HG03565 (cell line): Measurements from ENCODE around the gene GARNL3.

Source experiments
- ATAC-seq: cut with Tn5 transposase; IDR thresholded peaks from one replicate; pipeline ENCODE4 v1.9.1; 2021; ENCODE audit warnings: mild to moderate bottlenecking, moderate library complexity; ENCODE audit not compliant: unreplicated experiment

Gene GARNL3

GRCh38 chr9:127308652-127309434 is 44.3 kb downstream of the GARNL3 start:
- ATAC-seq = no peak

GRCh38 chr9:127309715-127310114 is 45.1 kb downstream of the GARNL3 start:
- no peak for ATAC-seq

DNA sequence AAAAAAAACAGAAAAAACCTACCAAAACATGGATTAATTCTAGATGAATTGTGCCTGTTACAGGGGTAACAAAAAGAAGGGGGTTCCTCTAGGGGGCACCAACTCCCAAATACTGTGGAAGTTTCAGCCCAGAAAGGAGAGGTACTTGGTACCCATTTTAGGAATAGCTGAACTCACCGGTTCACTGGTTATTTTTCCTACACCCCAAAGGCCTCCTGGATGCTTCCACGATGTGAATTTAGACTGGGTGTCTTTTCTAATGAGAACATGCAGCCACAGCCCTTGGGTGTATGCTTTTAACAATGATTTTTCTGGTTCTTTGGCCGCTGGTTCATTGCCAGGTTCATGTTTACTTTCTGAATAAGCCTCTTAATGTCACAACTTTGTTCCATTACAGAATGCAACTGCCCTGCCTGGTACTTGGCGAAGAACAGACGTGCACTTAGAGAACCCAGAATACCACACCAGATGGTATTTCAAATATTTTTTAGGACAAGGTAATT is 46.7 kb downstream of the GARNL3 start:
- no peak for ATAC-seq

DNA sequence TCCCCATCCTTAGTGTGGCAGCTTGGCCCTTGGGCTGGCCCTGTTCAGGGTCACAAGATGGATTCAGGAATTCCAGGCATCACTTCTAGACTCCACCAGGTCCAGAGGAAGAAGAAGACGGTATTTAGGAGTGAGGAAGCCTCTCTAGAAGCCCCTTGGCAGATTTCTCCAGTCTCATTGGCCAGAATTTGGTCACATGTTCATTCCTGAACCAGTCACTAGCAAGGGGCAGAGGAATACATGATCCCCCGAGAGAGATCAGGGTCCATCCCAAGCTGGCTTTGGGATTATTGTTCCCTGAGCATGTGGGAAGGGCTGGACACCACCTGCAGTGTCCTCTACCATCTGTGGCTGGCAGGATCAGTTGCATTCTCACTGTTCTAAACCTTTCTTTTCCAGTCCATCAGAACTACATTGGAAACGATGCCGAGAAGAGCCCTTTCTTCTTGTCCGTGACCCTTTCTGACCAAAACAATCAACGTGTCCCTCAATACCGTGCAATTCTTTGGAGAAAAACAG is 48.5 kb downstream of the GARNL3 start:
- ATAC-seq = no peak

DNA sequence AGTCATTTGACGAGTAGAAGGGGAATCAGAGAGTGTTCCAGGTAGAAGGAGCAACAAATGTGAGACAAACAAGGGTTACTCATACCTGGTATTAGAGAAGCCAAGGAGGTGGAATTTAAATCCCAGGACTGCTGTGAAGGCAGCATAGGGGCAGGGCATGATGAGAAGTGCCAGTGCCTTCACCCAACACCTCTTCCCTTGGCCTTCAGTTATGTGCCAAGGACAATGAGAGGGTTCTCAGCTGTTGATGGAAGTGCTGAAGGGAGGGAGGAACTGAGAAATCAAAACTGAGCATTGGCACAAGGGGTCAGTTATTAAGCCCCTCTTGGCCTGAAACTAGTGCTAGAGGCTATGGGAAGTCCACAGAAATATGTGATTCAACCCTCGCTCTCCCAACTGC is 50.3 kb downstream of the GARNL3 start:
- no peak for ATAC-seq

DNA sequence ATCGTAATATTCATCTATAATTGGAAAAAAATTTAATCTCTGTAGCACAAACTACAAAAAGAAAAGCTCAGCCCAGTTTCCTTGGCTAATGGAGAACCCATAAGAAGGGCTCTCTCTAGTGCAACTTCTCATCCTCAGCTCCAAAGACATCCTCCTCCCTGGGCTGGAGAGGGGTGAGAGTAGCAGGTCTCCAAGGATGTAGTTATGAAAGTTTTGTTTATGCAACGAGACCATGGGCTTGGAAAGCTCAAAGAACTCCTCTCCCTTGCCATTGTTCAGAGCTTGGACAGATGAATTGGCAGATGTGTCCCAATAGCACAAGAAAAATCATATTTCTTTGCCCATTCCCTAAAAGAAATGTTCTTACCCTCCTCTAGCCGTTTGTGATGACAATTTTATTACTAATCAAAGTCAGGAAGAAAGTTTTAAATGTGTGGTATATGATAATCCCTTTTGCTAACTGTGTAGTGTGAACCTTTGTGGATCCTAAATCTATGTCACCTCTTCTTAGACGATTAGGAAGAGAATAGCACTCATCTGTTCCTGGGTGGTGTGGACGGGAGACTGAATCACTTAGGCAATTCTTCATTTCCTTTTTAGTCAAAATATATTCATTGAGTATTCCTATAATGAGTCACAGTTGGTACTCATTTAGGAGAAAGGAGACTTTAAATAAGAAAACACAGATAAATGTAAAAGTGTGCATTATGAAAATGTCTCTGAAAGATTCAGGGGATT is 52.2 kb downstream of the GARNL3 start:
- ATAC-seq = no peak

DNA sequence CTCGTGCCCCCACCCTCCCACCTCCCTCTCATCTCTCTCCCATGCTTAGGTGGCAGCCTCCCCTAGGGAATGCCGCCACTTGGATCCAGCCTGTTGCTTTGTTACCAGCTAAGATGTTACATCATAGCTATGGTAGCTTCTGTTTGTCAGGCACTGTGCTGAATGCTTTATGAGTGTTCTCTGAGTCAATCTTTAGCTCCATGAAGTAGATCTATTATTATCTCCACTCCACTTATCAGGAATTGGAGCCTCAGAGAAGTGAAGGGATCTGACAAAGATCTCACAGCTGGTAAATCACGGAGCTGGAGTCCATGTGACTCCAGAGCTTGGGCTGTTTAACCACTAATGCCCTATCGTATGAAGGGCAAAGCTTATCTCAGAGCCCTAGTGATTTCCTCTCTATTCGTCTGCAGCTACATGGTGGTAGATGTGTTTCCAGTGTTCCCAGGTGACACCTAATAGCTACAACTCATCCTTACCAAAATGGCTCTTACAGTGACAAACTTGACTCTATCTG is 54.1 kb downstream of the GARNL3 start:
- ATAC-seq = no peak

- ATAC-seq = no peak
These were observed 55.0 kb downstream of the GARNL3 start for GRCh38 chr9:127319366-127320114.

DNA sequence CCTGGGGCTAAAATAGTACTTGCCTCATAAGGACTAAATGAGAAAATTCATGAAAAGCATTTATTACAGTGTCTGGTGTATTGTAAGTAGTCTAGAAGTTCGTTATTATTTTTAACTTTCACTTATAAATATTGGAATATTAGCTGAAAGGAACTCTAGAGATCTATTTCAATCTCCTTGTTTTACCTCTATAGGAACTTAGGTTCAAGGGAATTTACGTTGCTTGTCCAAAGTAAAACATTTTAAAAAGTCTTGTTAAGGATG is 55.5 kb downstream of the GARNL3 start:
- no peak for ATAC-seq

DNA sequence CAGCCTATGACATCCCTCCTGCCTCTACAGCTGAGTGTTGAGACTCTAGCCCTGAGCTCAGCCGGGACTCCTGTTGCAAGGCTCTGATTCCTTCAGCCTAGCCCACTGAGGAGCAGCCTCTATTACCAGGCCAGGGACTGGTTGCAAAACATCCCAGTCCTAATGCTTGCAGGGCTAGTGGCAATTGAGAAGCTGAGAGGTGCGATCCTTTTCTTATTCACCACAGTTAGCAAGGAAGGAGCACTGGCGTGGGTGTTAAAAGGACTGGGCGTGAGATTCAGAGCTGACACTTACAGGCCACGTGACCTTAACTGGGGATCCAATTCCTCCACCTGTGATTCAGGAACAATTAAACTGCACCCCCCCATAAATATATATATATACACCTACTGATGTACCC is 58.8 kb downstream of the GARNL3 start:
- no peak for ATAC-seq

DNA sequence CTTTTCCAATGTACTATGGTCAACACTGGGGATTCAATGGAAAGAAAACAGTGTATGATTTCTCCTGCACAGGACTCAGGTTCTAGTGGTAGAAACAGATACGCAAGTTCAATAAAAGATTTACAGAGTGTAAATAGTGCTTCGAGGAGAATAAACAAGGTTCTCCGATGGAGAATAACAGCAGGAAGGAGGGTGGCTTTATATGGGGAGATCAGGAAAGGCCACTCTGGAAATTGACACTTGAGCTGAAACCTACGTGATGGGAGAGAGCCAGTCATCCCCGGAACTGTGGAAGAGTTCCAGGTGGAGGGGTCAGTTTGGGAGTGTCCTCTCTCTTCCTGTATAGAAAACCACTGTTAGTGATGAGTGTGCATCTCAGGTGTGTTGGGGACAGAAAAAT is 65.9 kb downstream of the GARNL3 start:
- ATAC-seq = no peak

DNA sequence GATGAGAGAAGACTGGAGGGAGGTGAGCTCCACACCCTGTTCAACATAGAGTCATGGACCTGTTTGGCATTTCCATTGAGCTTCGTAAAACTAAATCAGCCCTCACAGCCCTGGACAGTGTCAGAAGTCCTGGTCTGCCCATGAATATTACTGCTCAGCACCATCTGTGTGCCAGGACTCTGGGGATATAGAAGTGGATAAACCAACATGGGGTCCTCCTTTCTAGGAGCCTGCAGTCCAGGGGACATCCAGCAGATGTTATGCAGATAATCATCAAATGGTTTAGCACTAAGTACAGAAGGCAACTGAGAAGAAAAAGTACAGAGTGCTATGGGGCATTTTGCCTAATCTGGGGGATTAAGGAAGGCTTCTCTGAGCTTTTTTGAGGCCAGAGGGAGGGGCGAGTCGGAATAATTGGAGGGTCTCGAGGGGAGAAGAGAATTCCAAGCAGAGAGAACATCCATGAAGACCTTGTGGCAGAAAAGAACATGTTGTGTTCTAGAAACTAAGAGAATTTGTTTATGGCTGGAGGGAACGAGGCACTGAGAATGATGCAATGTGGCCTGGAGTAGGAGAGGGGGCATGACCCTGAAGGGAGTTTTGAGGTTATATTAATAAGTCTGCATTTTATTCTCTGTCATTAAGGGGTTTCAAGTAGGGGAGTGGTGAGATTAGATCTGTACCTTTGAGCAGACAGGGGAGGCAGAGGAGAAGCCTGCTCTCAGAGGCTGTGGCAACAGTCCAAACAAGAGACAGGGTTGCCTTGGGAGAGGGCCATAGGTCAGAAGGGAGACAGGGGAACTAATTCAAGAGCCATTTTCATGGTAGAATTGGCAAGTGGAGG is 68.9 kb downstream of the GARNL3 start:
- ATAC-seq = no peak

DNA sequence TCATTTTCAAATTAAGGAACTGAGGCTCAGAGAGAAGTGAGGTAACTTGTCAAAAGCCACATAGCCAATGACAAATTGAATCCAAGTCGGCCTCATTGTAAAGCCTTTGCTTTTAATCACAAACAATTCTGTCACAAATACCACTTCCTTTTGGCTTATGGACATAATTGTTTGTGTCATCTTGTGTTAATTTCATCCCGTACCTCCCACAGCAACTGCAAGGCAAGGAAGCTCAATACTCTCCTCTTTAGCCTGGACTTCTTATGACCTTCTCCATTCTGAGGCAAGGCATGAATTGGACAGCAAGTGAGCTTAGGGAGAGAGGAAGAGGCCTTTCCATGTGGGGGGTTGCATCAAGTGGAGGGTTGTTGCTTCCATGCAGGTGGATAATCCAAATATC is 70.2 kb downstream of the GARNL3 start:
- no peak for ATAC-seq

- ATAC-seq = no peak
These were observed 71.5 kb downstream of the GARNL3 start for GRCh38 chr9:127336086-127336485.

- no peak for ATAC-seq
These were observed 72.2 kb downstream of the GARNL3 start for GRCh38 chr9:127336506-127337352.

- no peak for ATAC-seq
These were observed 76.1 kb downstream of the GARNL3 start for GRCh38 chr9:127340721-127341120.

GRCh38 chr9:127341152-127341551 is 76.6 kb downstream of the GARNL3 start:
- ATAC-seq = no peak

- ATAC-seq = no peak
These were observed 79.9 kb downstream of the GARNL3 start for GRCh38 chr9:127344368-127345000.

- no peak for ATAC-seq
These were observed 81.0 kb downstream of the GARNL3 start for GRCh38 chr9:127345566-127345965.
